HG02938 (cell line): ENCODE data around the gene EFCAB6.

Experiments used
- ATAC-seq: cut with Tn5 transposase; IDR thresholded peaks from one replicate; pipeline ENCODE4 v1.9.1; 2021; ENCODE audit warnings: mild to moderate bottlenecking, moderate library complexity; ENCODE audit not compliant: unreplicated experiment

The EFCAB6 gene

DNA sequence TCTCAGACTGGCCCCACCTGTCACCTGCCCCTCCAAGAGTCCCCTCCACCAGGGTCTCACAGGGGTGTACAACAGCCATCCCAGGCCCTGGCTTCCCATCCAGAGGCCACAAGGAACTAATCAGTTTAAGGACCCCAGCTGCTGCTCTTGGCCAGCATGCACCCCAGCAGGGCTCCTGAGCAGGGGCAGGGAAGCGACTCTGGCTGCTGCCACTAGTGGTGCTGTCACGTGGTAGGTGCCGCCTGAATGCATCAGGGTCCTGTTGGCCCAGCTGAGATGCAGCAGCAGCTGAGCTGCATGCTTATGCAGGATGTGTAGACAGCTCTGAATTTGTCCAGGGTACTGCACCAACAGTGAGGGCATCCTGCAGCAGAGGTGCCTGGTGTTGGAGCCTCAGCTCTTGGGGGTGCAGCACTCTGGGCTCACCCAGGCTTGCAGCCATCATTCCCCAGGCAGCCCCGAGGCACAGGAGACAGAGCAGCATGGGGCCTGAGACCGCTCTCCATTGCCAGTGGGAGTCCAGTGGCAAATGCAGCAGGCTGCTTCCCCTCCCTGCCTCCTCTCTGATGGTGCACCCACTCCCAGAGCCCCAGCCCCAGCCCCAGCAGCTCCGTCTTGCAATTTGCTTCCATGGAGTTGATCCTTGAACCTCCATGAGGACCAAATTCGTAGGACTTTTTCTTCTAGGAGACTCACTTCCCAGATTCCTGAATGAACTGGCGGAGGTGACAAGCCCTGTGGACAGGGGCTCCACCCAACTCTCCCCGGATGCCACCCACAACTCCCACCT, 301.6 kb downstream of the EFCAB6 start:
- ATAC-seq = no peak

DNA sequence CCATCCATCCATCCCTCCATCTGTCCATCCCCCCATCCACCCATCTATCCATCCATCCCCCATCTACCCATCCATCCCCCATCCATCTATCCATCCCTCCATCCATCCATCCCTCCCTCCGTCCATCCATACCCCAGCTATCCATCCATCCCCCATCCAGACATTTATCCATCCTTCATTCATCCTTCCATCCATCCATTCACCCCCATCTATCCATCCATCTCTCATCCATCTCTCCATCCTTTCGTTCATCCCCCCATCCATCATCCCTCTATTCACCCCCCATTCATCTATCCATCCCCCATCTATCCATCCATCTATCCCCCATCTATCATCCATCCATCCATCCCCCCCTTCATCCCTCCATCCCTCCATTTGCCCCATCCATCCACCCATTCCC, 302.8 kb downstream of the EFCAB6 start:
- ATAC-seq = no peak

DNA sequence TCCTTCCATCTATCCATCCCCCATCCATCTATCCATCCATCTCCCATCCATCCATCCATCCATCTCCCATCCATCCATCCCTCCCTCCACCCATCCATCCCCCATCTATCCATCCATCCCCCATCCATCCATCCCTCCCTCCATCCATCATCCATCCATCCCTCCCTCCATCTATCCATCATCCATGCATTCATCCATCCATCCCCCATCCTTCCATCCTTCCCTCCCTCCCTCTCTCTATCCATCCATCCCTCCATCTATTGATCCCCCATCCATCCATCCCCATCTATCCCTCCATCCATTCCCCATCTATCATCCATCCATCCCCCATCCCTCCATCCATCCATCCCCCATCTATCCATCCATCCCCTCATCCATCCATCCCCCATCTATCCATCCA, 303.6 kb downstream of the EFCAB6 start:
- no peak for ATAC-seq

- no peak for ATAC-seq
These were observed 304.9 kb downstream of the EFCAB6 start for GRCh38 chr22:43507235-43507634.

DNA sequence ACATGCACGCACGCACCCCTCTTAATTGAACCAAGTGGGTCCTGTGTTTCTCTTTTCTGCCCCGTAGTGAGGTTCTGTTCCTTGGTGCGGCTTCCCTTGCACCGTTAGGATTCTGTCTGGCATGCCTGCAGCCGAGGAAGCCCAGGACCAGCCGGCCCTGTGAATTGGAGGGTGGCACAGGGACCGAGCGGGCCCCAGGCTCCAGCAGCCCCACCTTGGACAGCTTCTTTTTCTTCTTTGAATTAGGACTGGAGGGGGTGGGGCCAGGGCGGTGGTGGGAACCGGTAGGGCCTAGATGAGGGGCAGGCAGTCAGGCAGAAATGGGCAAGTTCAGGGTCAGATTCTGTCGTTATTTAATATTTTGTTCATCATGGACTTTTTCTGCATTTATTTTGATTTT, 305.6 kb downstream of the EFCAB6 start:
- no peak for ATAC-seq

- ATAC-seq = no peak
These were observed 306.2 kb downstream of the EFCAB6 start for GRCh38 chr22:43505896-43506295.

- ATAC-seq = no peak
These were observed 306.7 kb downstream of the EFCAB6 start for GRCh38 chr22:43505423-43505822.

GRCh38 chr22:43504666-43505261, 307.3 kb downstream of the EFCAB6 start:
- ATAC-seq = no peak

- no peak for ATAC-seq
These were observed 308.0 kb downstream of the EFCAB6 start for GRCh38 chr22:43504068-43504467.

DNA sequence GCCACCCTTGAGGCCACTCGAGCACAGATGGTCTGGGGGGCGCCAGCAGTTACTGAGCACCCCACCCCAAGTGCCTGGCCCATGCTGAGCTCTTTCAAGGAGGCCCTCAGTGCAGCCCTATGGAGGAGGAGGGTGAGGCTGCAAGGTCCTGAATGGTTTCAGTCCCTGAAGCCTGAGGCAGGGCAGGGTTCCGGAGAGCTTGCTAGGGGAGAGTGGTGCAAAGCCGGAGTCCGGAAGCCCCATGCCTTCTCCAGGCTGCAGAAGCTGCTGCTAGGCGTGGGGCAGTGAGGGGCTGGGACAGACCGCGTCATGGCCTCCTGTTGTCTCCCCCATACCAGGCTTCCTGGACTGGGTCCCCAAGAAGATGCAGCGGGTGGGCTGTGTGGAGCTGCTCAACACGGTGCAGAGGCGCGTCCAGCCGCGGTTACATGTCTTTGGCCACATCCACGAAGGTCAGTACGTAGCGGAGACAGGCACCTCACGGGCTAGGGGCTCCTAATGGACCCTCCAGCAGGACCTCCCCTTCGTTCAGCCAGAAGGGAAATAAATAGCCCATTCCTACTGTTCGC, 309.7 kb downstream of the EFCAB6 start:
- no peak for ATAC-seq

DNA sequence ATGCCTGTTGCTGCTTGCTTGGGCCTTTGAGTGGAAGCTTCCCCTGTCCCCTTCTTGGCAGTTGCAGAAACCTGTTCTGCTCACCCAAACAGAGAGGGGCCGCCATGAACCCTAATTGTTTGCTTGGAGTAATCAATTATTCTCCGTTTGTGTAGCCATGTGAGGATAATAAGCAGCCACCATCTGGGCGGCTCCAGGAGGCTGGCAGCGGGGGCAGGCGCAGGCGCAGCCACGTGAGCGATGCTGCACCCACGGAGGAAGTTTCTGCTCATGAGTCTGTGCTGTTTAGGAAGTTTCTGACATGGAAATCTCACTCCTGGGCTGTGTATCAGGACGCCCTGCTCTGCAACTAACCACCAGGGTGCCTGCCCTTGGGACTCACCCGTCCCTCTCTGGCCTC, 310.2 kb downstream of the EFCAB6 start:
- ATAC-seq = no peak

- ATAC-seq = no peak
These were observed 311.0 kb downstream of the EFCAB6 start for GRCh38 chr22:43500792-43501785.

DNA sequence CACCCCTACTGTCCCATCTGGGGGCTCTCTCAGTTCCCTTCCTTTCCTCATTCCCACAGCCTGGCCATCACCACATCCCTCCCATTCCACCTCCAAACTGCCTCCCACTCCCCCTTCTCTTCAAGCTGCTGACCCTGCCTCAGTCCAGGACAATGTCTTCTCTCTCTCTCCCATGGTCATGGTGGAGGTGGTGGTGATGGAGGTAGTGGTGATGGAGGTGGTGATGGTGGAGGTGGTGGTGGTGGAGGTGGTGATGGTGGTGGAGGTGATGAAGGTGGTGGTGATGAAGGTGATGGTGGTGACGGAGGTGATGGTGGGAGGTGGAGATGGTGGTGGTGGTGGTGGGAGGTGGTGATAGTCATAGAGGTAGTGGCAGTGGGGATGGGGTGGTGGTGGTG, 313.2 kb downstream of the EFCAB6 start:
- ATAC-seq = no peak

GRCh38 chr22:43497956-43498855, 313.9 kb downstream of the EFCAB6 start:
- no peak for ATAC-seq

DNA sequence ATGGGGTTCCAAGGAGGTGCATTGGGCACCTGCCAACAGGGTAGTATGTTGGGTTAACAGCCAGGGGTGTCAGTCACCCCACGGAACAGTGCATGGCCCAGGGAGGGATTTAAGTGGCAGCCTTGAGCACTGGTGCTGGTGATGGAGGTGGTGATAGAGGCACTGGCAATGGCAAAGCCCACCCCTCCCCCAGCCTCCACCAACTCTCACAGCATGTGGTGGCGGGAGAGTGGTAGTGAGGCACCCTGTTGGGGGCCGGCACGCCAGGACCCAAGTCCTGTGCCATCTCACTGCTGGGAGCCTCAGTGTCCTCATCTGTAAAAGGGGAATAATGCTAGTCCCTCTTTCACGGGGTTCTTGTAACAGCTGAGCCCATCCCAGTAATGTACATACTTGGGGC, 318.8 kb downstream of the EFCAB6 start:
- no peak for ATAC-seq

DNA sequence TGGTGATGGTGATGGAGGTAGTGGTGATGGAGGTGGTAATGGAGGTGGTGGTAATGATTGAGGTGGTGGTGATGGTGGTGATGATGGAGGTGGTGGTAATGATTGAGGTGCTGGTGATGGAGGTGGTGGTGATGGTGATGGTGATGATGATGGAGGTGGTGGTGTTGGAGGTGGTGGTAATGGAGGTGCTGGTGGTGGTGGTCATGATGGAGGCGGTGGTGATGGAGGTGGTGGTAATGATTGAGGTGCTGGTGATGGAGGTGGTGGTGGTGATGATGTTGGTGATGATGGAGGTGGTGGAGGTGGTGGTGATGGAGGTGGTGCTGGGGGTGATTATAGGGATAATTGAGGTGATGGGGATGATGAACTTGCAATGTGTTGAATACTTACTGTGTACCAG, 320.4 kb downstream of the EFCAB6 start:
- no peak for ATAC-seq

- ATAC-seq = no peak
These were observed 320.9 kb downstream of the EFCAB6 start for GRCh38 chr22:43491177-43491576.

- no peak for ATAC-seq
These were observed 321.8 kb downstream of the EFCAB6 start for GRCh38 chr22:43490311-43490710.

DNA sequence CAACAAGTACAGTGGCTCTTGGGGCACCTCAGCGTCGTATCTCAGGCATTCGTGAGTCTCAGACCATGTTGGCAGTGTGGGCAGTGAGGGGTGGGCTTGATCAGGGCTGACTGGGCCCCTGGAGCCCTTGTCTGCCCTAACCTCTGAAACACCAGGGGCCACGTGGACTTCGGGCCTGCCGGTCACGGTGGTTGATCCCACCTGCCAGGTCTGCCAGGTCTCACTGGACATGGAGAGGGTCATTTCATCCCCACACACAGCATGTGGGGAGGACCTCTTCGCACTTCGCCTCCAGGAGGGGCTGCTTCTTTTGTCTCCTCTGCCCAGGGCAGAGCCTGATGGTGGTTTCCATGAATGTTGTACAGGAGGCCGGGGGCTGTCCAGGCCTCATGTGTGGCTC, 323.2 kb downstream of the EFCAB6 start:
- ATAC-seq = no peak
